ENCODE data around the gene TMPRSS11B.
"Not testable (repeated sequence)": the region's sequence is repeated elsewhere in the genome, so short reads cannot be mapped to it uniquely, and the experiment has no call there.

TMPRSS11B gene

DNA sequence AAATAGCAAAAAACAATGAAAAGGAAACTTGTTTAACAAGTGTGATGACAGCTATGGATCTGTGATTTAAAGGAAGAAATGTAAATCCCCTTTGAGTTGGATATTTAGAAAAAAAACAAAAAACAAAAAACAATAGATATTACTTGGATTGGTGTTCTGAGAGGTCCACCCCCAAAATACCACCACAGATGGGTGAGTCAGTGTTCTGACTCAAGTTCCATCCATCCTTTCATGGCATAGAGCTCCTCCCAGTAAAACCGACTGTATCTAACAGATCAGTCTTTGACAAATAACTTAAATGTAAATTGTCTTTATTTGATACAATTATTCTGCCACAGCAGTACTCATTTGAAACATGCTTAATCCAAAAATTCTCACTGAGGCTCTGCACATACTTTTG, 27.4 kb downstream of the TMPRSS11B start:
- TF ChIP-seq, protein P1, sequence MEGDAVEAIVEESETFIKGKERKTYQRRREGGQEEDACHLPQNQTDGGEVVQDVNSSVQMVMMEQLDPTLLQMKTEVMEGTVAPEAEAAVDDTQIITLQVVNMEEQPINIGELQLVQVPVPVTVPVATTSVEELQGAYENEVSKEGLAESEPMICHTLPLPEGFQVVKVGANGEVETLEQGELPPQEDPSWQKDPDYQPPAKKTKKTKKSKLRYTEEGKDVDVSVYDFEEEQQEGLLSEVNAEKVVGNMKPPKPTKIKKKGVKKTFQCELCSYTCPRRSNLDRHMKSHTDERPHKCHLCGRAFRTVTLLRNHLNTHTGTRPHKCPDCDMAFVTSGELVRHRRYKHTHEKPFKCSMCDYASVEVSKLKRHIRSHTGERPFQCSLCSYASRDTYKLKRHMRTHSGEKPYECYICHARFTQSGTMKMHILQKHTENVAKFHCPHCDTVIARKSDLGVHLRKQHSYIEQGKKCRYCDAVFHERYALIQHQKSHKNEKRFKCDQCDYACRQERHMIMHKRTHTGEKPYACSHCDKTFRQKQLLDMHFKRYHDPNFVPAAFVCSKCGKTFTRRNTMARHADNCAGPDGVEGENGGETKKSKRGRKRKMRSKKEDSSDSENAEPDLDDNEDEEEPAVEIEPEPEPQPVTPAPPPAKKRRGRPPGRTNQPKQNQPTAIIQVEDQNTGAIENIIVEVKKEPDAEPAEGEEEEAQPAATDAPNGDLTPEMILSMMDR (IDR thresholded peaks at IDR 0.05; ENCODE audit: low read length, missing control alignments): no peak
- H3K4me3 ChIP-seq (replicated peaks; ENCODE audit: low read depth, low read length): no peak overlapping the region
- DNase-seq (ENCODE audit: low read depth): no peak

DNA sequence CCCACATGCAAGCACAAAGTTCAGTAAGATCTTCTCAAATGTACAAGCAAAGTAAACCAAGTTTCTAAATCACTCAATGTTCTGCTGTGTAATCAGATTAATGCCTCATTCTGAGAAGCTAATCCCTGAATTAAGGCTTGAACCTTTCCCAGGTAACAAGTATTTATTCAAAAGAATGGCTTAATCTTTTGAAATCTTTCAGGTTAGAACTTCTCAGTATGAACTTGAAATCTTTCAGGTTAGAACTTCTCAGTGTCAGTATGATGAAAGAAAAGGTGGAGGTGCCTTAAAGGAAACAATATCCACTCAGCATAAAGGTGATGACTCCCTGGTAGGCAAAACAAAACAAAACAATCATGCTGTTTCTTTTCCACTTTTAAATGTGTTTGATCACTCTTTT, 29.0 kb downstream of the TMPRSS11B start:
- TF ChIP-seq, protein P1 (IDR thresholded peaks at IDR 0.05; ENCODE audit: low read length, missing control alignments): no peak
- no peak overlapping the region for H3K4me3 ChIP-seq (replicated peaks; ENCODE audit: low read depth, low read length)
- no peak for DNase-seq (ENCODE audit: low read depth)

DNA sequence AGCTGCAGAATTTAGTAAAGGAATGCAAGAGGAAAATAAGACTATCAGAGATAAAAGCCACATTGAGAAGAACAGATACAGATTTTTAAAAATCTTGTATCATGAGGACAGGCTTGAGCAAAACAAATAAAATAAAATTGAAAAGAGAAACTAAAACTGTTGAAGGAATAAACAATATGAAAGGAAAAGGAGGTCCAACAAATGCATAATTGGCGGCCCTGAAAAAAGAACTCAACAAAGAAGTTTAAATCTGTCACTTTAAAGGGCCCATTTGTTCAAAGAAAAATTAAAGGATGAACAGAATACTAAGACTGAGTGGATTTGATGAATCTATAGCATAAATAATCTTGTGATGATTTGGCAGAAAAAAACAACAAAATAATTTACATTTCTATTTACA, 36.5 kb downstream of the TMPRSS11B start:
- TF ChIP-seq, protein P1 (IDR thresholded peaks at IDR 0.05; ENCODE audit: low read length, missing control alignments): no peak
- peak; percentile 1 for DNase-seq (ENCODE audit: low read depth)
- H3K4me3 ChIP-seq (replicated peaks; ENCODE audit: low read depth, low read length): no peak overlapping the region

DNA sequence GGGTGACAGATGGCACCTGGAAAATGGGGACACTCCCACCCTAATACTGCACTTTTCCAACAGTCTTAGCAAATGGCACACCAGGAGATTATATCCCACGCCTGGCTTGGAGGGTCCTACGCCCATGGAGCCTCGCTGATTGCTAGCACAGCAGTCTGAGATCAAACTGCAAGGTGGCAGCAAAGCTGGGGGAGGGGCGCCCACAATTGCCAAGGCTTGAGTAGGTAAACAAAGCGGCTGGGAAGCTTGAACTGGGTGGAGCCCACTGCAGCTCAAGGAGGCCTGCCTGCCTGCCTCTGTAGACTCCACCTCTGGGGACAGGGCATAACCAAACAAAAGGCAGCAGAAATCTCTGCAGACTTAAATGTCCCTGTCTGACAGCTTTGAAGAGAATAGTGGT, 51.2 kb downstream of the TMPRSS11B start:
- not testable (repeated sequence) for H3K4me3 ChIP-seq (replicated peaks; ENCODE audit: low read depth, low read length)

DNA sequence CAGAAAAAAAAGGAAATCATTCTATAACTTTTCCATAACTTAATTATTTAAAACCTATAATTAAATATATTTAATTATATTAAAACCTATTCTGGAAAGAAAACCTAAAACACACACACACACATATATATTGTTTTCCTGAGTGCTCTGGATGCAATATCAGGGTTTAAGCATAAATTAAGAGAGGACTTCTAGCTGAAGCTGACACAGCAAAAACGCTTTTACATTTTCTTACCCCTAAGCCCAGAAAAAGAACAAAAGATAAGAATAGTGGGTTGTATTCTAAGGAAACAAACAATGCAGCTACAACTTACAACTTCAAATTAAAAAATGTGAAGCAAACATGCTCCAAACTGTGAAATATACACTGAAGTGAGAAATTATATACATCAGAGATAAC, 52.3 kb downstream of the TMPRSS11B start:
- DNase-seq (ENCODE audit: low read depth): no peak
- no peak overlapping the region for H3K4me3 ChIP-seq (replicated peaks; ENCODE audit: low read depth, low read length)
- TF ChIP-seq, protein P1 (IDR thresholded peaks at IDR 0.05; ENCODE audit: low read length, missing control alignments): no peak

More for the DNA sequence above, 51.2 kb downstream of the TMPRSS11B start:
- DNase-seq (ENCODE audit: low read depth): not testable (repeated sequence)

DNA sequence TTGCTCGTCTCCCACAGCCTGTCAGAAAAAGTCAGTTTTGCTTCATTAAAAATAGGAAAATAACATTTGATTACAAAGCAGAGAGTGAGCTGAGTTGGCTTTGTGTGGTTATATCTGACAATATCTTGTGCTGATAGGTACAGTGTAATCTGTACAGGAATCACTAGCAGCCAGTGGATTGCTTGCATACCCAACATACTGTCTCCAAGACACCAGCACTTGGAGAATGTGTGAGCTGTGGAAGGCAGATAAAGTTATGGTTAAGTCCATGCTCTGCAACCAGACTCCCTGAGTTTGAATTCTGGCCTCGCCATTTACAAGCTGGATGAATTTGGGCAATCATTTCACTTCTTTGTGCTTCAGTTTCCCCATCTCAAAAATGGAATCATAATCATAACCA, 58.3 kb downstream of the TMPRSS11B start:
- no peak for DNase-seq (ENCODE audit: low read depth)
- TF ChIP-seq, protein P1 (IDR thresholded peaks at IDR 0.05; ENCODE audit: low read length, missing control alignments): no peak

DNA sequence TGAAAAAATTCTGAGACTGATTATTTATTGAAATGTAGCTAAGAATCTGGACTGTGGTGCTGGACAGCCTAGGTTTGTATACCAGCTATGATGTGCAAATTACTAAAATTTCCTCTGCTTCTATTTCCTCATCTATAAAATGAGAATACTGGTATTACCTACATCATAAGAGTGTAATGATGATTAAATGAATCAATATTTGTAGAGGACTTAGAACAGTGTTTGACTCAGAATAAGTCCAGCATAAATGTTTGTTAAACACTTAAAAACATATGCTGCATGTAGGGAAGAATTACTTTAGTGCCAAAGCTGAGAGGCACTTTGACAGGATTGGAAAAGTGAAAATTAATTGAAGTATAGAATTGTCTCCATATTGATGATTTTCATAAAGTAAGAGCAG, 60.6 kb downstream of the TMPRSS11B start:
- H3K4me3 ChIP-seq (replicated peaks; ENCODE audit: low read depth, low read length): no peak overlapping the region
- TF ChIP-seq, protein P1 (IDR thresholded peaks at IDR 0.05; ENCODE audit: low read length, missing control alignments): no peak
- DNase-seq (ENCODE audit: low read depth): no peak

More for the DNA sequence above, 58.3 kb downstream of the TMPRSS11B start:
- H3K4me3 ChIP-seq (replicated peaks; ENCODE audit: low read depth, low read length): no peak overlapping the region

All from fibroblast of pulmonary artery (primary cell).